HK-2 (cell line): ENCODE results near the gene CENPN.

Experiments
- DNase-seq: peaks from one replicate; pipeline ENCODE4 v3.0.0-alpha.2; 2018; ENCODE audit not compliant: unreplicated experiment

CENPN gene

GRCh38 chr16:81006813-81007695 is at the start of gene CENPN, which contains the start of gene CMC2:
TSS of gene CENPN (plus strand) at chr16:81007214. CDS start at chr16:81011940, 4,726 bp downstream.
TSS of gene CMC2 (minus strand) at chr16:81006885. CDS start at chr16:80997394, 9,491 bp downstream.
- DNase-seq, result peak; percentile 97

DNA sequence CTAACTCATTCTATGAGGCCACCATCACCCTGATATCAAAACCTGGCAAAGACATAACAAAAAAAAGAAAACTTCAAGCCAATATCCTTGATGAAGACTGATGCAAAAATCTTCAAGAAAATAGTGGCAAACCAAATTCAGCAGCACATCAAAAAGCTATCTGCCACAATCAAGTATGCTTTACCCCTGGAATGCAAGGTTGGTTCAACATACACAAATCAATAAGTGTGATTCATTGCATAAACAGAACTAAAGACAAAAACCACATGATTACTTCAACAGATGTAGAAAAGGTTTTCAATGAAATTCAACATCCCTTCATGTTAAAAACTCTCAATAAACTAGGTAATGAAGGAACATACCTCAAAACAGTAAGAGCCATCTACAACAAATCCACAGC is 48.7 kb upstream of the CENPN start:
- no peak for DNase-seq

GRCh38 chr16:80962879-80963278 is 44.1 kb upstream of the CENPN start:
- DNase-seq, result no peak

DNA sequence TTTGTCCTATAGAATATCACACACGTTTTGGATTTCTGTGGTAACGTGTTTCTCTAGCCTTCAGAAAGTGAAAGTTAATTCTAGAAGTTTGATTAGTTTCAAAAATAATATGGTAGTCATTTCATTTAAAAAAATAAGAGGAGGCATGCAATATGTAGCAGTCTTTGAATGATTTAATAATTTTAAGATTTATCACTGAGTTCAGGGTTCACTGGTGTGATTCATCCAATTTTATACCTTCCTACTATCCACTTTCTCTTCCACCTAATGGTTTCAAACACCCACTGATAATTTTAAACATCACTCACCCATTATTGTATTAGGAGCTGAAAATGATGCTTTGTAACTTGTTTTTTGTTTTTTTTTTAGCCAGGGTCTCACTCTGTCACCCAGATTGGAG is 42.7 kb upstream of the CENPN start:
- no peak for DNase-seq

DNA sequence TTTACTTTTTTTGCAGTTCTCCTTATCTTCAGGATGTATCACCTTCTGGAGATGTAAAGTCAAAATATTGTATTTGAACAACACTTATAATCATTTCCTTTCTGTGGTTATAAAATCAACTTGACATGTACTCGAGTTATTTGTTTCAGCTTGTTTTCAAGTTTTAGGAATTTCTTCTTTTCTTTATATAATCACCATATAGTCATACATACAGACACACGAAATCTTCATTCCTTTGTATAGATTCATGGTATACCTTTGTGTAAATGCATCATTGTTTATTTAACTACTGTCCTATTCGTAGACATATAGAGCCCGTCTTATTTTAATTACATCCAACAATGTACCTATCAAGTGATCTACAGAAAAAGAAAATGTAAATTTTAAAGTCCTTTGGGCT is 40.4 kb upstream of the CENPN start:
- DNase-seq, result no peak

GRCh38 chr16:80968386-80969113 is 38.5 kb upstream of the CENPN start:
- DNase-seq, result peak; percentile 32

DNA sequence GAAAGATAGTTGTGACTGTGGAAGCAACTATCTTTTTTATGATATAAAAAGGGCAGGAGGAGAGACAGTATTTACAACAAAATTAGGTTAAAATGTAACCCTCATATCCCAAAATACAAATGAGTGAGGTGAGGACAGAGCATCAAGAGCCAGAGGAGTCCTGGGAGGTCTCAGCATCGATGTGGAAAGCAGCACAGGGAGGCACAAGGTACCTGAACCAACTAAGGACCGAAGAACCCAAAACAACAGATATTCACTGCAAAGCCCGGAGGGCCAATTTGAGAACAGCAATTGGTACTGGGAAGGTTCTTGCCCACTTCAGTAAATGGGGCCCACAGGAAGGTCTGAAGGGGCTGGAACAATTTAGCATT is 37.9 kb upstream of the CENPN start:
- DNase-seq, result no peak

DNA sequence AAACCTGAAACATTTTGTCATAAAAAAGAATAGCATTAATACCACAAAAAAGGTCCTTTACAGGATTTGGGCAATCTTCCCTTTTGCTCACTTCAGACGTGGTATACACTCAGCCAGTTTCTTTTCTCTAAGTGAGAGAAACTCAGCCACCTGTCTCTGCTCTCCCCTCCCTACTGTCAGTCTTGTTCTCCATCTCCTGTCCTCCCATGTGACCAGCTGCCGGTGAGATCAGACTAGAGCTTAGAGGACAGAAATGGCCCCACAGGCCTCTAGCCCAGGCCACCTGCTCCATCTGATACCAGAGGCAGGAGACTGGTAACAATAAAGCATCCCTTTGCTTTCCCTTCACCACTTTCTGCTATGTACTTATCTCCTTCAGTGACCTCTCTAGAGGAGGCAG is 35.2 kb upstream of the CENPN start:
- DNase-seq, result no peak

DNA sequence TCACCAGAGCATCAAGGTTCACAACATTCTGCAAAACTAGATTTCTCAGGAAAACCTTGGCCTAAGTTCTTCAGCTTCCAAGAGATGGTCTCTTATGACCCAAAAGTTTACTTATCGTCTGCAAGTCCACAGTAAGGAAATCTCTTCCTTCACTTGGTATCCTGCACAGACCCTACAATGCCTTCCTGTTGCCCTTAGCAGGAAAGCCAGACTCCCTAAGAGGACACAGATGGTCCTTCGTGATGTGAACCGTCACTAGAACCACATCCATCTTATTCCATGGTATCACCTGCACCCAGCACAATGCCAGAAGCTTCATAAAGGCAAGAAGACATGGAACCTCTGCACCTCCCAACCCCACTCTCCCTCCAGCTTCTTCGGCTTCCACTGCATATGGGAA is 34.4 kb upstream of the CENPN start:
- DNase-seq, result no peak

GRCh38 chr16:80973991-80974390 is 33.0 kb upstream of the CENPN start:
- DNase-seq, result peak; percentile 21

- DNase-seq, result no peak
Observed at GRCh38 chr16:80974649-80975376, 32.2 kb upstream of the CENPN start.

DNA sequence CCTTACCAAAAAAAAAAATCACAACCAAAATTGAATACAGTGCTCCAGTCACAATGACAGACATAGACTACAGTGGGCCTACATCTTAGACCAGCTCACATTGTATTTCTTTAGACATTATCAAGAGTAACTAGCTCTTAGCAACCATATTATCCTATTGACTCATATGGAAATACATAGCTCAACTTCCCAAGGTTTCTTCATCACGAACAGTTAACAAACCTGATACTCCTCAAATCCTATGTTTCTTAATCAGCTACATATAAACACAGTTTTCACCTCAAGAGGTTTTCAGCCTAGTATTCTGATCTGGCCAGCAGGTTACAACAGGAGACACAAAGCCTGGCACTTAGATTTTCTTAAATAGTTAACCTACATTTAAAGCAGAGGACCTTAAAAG is 30.1 kb upstream of the CENPN start:
- DNase-seq, result no peak

GRCh38 chr16:80981103-80981502 is 25.9 kb upstream of the CENPN start:
- DNase-seq, result no peak

- no peak for DNase-seq
Observed at GRCh38 chr16:80982646-80983045, 24.4 kb upstream of the CENPN start.

DNA sequence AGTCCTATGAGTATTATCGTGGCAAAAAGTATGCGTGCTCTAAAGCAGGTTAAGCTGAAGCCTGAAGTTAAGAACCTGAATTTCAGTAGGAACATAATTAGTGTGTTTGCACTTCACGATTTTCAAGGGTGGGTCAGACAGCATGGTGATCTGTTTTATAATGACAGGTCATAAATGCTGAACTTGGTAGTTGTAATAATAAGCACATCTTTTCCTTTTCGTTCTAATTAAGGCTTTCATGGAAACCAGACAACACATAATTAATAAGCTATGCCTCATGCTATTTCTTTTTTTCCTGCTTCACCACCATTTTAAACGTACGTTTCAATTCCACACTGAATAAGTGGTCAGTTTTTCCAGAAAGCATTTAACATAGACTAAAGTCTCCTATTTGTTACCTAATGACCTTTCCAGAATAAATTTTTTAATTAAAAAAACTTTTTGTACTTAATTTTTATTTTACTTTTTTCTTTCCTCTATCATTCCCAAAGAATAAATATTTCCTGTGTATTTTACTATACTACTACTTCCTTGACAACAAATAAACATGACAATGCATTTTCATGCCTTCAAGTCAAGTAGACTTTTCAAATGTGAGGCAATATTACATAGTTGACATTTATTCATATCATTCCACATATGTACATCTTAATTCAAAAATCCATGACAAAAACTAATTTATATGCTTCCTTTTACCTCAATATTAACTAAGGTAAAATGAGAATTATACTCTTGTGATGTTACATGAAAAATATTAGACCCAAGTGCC is 22.7 kb upstream of the CENPN start:
- DNase-seq, result no peak

DNA sequence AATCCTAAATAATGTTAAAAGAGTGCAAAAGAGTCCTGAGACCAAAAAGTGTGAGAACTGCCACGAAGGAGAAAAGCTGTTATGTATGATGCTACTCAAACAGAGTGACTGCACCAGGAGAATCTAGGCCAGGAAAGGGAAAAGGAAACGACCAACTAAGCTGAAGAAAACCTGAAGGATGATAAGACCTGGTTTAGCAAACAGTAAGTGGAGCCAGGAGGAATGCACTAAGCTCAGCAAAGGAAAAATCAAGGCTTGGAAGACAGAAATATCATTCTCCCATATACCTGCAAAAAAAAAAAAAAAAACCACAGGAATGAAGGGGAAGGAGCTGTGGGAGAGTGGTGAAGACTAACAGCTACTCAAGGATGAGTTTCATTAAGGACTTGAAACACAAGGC is 21.4 kb upstream of the CENPN start:
- no peak for DNase-seq

DNA sequence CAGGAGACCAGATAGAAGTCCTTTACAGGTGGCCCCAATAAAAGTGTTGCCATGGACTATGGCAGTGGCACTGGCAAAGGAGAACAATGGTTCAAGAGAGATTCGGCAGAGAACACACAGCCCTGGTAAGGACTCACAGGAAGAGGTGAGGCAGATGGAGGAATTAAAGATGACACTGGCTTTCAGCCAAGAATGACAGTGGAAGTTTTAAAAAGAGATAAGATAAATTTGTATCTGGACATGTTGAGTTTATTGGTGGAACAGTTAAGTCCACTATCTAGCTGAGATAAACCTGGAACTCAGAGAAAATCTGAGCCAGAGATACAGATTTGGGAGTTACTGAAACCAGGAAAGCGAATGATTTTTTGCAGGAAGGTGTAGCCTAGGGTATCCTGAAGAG is 20.5 kb upstream of the CENPN start:
- DNase-seq, result no peak

GRCh38 chr16:80988756-80989155 is 18.3 kb upstream of the CENPN start:
- no peak for DNase-seq

DNA sequence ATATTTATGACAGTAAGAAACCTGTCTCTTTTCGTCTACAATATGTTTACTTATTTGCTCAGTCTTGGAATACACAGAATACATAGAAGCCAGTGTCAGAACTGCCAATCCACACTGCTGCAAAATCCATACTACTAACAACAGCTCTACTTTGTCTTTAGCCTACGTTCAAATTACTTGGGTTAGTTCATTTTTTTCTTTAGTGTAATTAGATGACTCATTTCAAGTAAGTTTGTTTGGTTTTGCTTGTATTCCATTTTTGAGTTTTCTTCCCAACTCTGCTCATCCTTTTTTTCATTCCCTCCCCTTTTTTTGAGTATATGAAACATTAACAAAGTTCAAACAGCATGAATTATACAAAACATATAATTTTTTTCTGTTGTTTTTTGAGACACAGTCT is 17.2 kb upstream of the CENPN start:
- no peak for DNase-seq

DNA sequence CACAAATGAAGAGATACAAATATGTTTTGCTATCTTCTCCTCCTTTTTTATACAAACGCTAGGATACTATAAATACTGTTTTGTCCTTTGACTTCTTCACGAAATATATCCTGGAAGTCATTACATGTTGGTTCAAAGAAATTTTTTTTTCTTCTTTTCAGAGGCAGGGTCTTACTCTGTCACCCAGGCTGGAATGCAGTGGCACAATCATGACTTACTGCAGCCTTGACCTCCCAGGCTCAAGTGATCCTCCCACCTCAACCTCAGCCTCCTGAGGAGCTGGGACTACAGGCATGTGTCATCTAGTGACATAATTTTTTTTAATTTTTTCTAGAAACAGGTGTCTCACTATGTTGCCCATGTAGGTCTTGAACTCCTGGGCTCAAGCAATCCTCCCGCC is 16.4 kb upstream of the CENPN start:
- no peak for DNase-seq

DNA sequence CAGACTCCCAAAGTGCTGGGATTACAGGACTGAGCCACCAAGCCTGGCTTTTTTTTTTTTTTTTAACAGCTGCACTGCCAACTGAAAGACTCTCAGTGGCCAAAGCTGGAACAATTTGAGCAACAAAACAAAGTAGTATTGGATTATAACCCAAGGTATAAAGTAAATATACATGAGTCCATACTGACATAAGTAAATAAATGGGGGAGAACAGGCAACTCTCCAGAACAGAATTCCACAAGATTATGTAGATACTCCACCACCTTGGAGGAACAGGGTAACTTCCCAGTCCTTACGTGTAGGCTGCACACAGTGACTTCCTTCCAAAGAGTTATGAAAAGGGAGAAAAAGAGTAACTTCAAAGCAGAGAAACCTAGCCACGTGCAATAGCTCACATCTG is 16.0 kb upstream of the CENPN start:
- DNase-seq, result no peak
